ENCODE data around the gene LFNG. TPM values are rescaled to one million over a fixed set of nuclear protein-coding genes. Genes with fewer than 3 reads are reported as not detected.

The LFNG gene
- total RNA-seq, 1 donor from 2014 or later = 58.0 TPM

DNA sequence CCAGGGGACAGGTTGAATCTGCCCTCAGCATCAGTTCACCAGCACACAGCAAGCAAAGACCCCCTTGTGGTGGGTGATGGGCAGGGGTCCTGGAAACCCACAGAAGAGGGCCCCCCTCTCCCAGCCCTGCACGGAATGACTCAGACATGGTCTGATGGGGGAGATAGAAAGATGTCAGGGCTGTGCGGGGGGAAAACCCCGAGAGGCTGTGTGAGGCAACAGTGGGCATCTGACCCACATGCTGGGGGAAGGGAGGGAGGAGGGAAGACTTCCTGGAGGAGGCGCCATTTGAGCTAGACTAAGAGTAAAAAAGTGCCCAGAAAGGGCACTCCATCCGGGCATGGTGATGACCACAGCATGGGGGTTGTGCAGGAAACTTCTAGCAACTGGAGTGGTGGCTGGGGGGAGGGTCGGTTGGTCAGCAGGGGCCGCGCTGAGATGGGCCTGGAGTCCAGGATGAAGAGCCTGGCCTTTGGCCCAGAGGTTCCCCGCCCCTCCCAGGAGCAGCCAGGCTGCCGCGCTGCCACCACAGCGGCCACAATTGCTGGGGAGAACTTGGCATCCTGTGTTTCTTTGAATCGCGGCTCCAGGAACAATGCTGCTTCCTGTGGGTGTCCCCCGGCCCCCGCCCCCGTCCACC is 2.5 kb downstream of the LFNG start:
- Mint-ChIP-seq H3K4me3 (peak overlapping the region; percentile 96), H3K27ac (no peak overlapping the region), H3K36me3 (peaks cover 4% of the 10 kb centered on the region), H3K9me3 (no peaks in the 10 kb centered on the region), H3K27me3 (ENCODE audit: insufficient read depth, low read depth) (peaks cover 13% of the 10 kb centered on the region), H3K4me1 (peaks cover 49% of the 10 kb centered on the region)
- no peak overlapping the region for H3K27ac ChIP-seq
- peaks cover 63% of the 10 kb centered on the region for H3F3A ChIP-seq (ENCODE audit: low read depth)
- H3K36me3 ChIP-seq = no peaks in the 10 kb centered on the region
- peak overlapping the region; percentile 90 for H3K4me2 ChIP-seq
- H2AFZ ChIP-seq (replicated peaks) = no peak overlapping the region
- peaks cover 66% of the 10 kb centered on the region for H3K4me1 ChIP-seq
- no peaks in the 10 kb centered on the region for H3K9me3 ChIP-seq (ENCODE audit: low read depth)
- H3K4me3 ChIP-seq = peak overlapping the region; percentile 74
- peaks cover 70% of the 10 kb centered on the region for H4K20me1 ChIP-seq (ENCODE audit: low read depth)
- H3K79me2 ChIP-seq (ENCODE audit: low read depth) = peaks cover 67% of the 10 kb centered on the region
- peaks cover 10% of the 10 kb centered on the region for H3K27me3 ChIP-seq
- no peak overlapping the region for H3K9ac ChIP-seq
- peak; percentile 47 for DNase-seq (ENCODE audit: low spot score)
- TF ChIP-seq EZH2 (IDR thresholded peaks at IDR 0.05) (no peak), EZH2phosphoT487 (IDR thresholded peaks at IDR 0.05) (no peak)
- TF ChIP-seq, protein P1, sequence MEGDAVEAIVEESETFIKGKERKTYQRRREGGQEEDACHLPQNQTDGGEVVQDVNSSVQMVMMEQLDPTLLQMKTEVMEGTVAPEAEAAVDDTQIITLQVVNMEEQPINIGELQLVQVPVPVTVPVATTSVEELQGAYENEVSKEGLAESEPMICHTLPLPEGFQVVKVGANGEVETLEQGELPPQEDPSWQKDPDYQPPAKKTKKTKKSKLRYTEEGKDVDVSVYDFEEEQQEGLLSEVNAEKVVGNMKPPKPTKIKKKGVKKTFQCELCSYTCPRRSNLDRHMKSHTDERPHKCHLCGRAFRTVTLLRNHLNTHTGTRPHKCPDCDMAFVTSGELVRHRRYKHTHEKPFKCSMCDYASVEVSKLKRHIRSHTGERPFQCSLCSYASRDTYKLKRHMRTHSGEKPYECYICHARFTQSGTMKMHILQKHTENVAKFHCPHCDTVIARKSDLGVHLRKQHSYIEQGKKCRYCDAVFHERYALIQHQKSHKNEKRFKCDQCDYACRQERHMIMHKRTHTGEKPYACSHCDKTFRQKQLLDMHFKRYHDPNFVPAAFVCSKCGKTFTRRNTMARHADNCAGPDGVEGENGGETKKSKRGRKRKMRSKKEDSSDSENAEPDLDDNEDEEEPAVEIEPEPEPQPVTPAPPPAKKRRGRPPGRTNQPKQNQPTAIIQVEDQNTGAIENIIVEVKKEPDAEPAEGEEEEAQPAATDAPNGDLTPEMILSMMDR (IDR thresholded peaks at IDR 0.05) = peak; percentile 17

DNA sequence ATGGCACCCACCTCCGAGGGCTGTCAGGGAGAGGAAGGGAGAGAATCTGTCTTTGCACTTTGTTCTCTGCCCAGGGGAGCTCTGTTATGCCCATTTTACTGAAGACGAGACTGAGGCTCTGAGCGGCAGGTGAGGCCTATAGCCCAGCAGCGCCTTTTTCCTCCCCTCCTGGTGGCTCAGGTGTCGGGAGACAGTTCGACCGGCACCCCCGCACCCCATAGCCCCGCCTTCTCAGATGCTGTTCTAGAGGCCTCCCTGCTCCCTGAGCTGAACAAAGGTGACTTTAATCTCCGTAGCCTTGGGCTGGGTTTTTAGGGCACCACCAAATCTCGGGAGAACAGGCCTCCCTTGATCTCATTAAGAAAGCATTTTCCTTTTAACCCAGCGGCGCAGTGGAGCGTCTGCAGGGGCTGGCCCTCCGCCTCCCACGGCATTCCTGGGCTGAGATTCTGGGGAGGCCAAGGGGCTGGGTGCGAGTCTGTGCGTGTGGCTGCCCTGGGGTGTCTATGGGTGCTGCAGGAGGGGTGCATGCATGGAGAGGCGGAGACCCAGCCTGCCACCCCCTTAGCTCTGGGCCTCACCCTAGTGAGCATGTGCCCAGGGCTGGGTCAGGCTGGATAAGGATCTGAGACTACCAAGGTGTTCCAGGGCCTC is 3.3 kb downstream of the LFNG start:
- Histone ChIP-seq H3K4me2 (peak overlapping the region; percentile 90), H3K9ac (no peak overlapping the region)

DNA sequence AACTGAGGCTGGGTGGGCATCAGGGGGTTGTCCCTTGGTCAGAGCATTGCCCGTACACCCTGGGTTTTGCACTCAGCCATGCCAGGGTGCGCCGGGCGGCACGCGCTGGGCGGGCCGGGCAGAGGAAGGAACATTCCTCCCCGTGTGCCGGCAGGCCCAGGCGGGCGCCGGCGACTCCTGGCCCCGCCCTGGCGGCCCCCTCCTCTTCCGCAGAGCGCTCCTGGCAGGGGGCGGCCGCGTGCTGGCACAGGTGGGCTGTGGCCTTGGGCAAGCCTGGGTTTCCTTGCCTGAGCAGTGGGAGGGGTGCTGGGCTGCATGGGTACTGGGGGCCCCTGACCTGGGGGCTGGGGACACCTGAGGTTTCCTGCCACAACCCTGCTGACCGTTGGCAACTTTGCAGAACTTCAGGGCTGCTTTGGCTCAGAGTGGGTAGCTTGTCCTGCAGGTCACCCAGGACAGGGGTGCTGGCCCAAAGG is 3.9 kb downstream of the LFNG start:
- Histone ChIP-seq H3F3A (ENCODE audit: low read depth) (peaks cover 64% of the 10 kb centered on the region), H4K20me1 (ENCODE audit: low read depth) (peaks cover 85% of the 10 kb centered on the region), H3K36me3 (no peaks in the 10 kb centered on the region), H3K27me3 (peaks cover 6% of the 10 kb centered on the region), H3K9ac (no peak overlapping the region), H3K27ac (peak overlapping the region; percentile 69), H3K4me1 (peaks cover 51% of the 10 kb centered on the region), H3K79me2 (ENCODE audit: low read depth) (peaks cover 69% of the 10 kb centered on the region), H3K9me3 (ENCODE audit: low read depth) (no peaks in the 10 kb centered on the region), H3K4me2 (peak overlapping the region; percentile 90), H2AFZ (replicated peaks) (no peak overlapping the region), H3K4me3 (peak overlapping the region; percentile 74)
- Mint-ChIP-seq H3K4me3 (peak overlapping the region; percentile 96), H3K9me3 (no peaks in the 10 kb centered on the region), H3K4me1 (peaks cover 49% of the 10 kb centered on the region), H3K36me3 (peaks cover 7% of the 10 kb centered on the region), H3K27ac (no peak overlapping the region), H3K27me3 (ENCODE audit: insufficient read depth, low read depth) (peaks cover 13% of the 10 kb centered on the region)
- peak; percentile 81 for DNase-seq (ENCODE audit: low spot score)
- TF ChIP-seq EZH2phosphoT487 (IDR thresholded peaks at IDR 0.05) (no peak), EZH2 (IDR thresholded peaks at IDR 0.05) (no peak)
- TF ChIP-seq, protein P1 (IDR thresholded peaks at IDR 0.05) = no peak

More for the DNA sequence above, 3.3 kb downstream of the LFNG start:
- Histone ChIP-seq H4K20me1 (ENCODE audit: low read depth) (peaks cover 79% of the 10 kb centered on the region), H3K4me3 (peak overlapping the region; percentile 74), H3F3A (ENCODE audit: low read depth) (peaks cover 64% of the 10 kb centered on the region), H3K36me3 (no peaks in the 10 kb centered on the region), H2AFZ (replicated peaks) (no peak overlapping the region), H3K9me3 (ENCODE audit: low read depth) (no peaks in the 10 kb centered on the region), H3K79me2 (ENCODE audit: low read depth) (peaks cover 69% of the 10 kb centered on the region), H3K27me3 (peaks cover 10% of the 10 kb centered on the region), H3K4me1 (peaks cover 57% of the 10 kb centered on the region), H3K27ac (peak overlapping the region; percentile 69)
- Mint-ChIP-seq H3K27ac (peak overlapping the region; percentile 84), H3K4me1 (peaks cover 49% of the 10 kb centered on the region), H3K27me3 (ENCODE audit: insufficient read depth, low read depth) (peaks cover 10% of the 10 kb centered on the region), H3K9me3 (no peaks in the 10 kb centered on the region), H3K4me3 (peak overlapping the region; percentile 96), H3K36me3 (peaks cover 4% of the 10 kb centered on the region)
- TF ChIP-seq EZH2phosphoT487 (IDR thresholded peaks at IDR 0.05) (no peak), EZH2 (IDR thresholded peaks at IDR 0.05) (no peak)
- TF ChIP-seq, protein P1 (IDR thresholded peaks at IDR 0.05) = no peak
- peak; percentile 88 for DNase-seq (ENCODE audit: low spot score)

Data from neural progenitor cell (in vitro differentiated cells).